Measurements from ENCODE around the gene RAX2. TPM values are rescaled to one million over a fixed set of nuclear protein-coding genes. Genes with fewer than 3 reads are reported as not detected.

Gene RAX2
- total RNA-seq, 1 donor from 2014 or later: not detected

GRCh38 chr19:3740431-3740830 is 31.6 kb downstream of the RAX2 start:
- H3K36me3 Mint-ChIP-seq: no peaks in the 10 kb centered on the region
- no peaks in the 10 kb centered on the region for H3K27me3 Mint-ChIP-seq
- DNase-seq (ENCODE audit: extremely low spot score, unreplicated experiment): no peak
- H3K27ac Mint-ChIP-seq: no peak overlapping the region
- H3K9me3 Mint-ChIP-seq: no peaks in the 10 kb centered on the region
- no peaks in the 10 kb centered on the region for H3K4me1 Mint-ChIP-seq (ENCODE audit: unreplicated experiment)
- H3K4me3 Mint-ChIP-seq: no peak overlapping the region
- TF ChIP-seq CTCF (conservative IDR thresholded peaks at IDR 0.05): no peak

GRCh38 chr19:3738477-3739220 is 33.4 kb downstream of the RAX2 start:
- DNase-seq (ENCODE audit: extremely low spot score, unreplicated experiment): no peak
- Mint-ChIP-seq H3K4me3 (no peak overlapping the region), H3K9me3 (no peaks in the 10 kb centered on the region), H3K36me3 (no peaks in the 10 kb centered on the region), H3K4me1 (ENCODE audit: unreplicated experiment) (no peaks in the 10 kb centered on the region), H3K27me3 (no peaks in the 10 kb centered on the region), H3K27ac (no peak overlapping the region)
- no peak for TF ChIP-seq CTCF (conservative IDR thresholded peaks at IDR 0.05)

- no peak for TF ChIP-seq CTCF (conservative IDR thresholded peaks at IDR 0.05)
- H3K4me1 Mint-ChIP-seq (ENCODE audit: unreplicated experiment): no peaks in the 10 kb centered on the region
- H3K27me3 Mint-ChIP-seq: no peaks in the 10 kb centered on the region
- DNase-seq (ENCODE audit: extremely low spot score, unreplicated experiment): no peak
- H3K27ac Mint-ChIP-seq: no peak overlapping the region
- H3K9me3 Mint-ChIP-seq: no peaks in the 10 kb centered on the region
- no peak overlapping the region for H3K4me3 Mint-ChIP-seq
- H3K36me3 Mint-ChIP-seq: no peaks in the 10 kb centered on the region
These were observed 34.4 kb downstream of the RAX2 start for GRCh38 chr19:3737487-3738205.

GRCh38 chr19:3736106-3736724 is 35.8 kb downstream of the RAX2 start:
- Mint-ChIP-seq H3K4me3 (no peak overlapping the region), H3K27me3 (no peaks in the 10 kb centered on the region), H3K36me3 (no peaks in the 10 kb centered on the region), H3K27ac (no peak overlapping the region), H3K4me1 (ENCODE audit: unreplicated experiment) (no peaks in the 10 kb centered on the region), H3K9me3 (no peaks in the 10 kb centered on the region)
- TF ChIP-seq CTCF (conservative IDR thresholded peaks at IDR 0.05): no peak
- DNase-seq (ENCODE audit: extremely low spot score, unreplicated experiment): no peak

GRCh38 chr19:3734310-3734600 is 37.8 kb downstream of the RAX2 start:
- no peaks in the 10 kb centered on the region for H3K9me3 Mint-ChIP-seq
- no peaks in the 10 kb centered on the region for H3K36me3 Mint-ChIP-seq
- H3K27ac Mint-ChIP-seq: no peak overlapping the region
- H3K27me3 Mint-ChIP-seq: no peaks in the 10 kb centered on the region
- DNase-seq (ENCODE audit: extremely low spot score, unreplicated experiment): no peak
- H3K4me1 Mint-ChIP-seq (ENCODE audit: unreplicated experiment): no peaks in the 10 kb centered on the region
- no peak for TF ChIP-seq CTCF (conservative IDR thresholded peaks at IDR 0.05)
- no peak overlapping the region for H3K4me3 Mint-ChIP-seq
